GM18526 (cell line): ENCODE results near the gene TMEM242.

Experiments
- POLR2A ChIP-seq: IDR thresholded peaks from 3 replicates; pipeline ENCODE4 v1.6.1; 2011; ENCODE audit not compliant: insufficient read length; ENCODE audit errors: extremely low read depth

The TMEM242 gene

DNA sequence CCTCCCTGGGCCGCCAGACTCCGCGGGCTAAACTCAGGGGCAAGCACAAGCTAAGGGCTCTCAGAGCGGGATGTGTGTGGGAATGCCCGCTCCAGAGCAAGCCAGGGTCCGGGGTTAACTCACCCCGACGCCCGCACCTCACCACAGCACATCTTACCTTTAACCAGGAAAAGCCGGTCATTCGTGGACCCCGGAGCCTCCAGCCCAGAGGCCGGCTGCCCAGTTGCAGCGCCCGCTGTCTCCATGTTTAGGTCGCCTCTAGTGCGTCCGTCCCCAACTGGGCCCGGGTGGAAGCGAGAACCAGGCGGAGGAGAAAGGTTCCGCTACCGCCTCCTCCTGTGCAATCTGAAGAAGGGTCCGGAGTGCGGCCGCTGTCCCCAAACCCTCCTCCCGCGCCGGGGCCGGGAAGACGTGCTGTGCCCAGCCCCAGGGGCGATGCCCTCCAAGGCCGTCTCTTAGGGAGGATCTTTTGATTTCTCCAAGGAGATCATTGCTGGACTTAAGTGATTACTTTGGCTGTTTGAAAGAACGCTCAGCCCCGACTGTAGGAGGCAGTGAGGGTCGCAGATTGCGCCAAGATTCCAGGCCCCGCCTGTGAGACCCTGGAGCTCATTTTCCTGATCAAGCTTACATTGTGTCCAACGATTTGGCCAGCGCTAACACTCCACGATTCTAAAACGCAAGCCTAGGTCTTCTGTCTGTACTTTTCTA is at the start of gene TMEM242:
Gene TMEM242 (minus strand): TSS at position 265 of the 711 bp plus-strand sequence. CDS start 20 bp downstream, at position 245.
- peak; percentile 95 for TF ChIP-seq POLR2A

DNA sequence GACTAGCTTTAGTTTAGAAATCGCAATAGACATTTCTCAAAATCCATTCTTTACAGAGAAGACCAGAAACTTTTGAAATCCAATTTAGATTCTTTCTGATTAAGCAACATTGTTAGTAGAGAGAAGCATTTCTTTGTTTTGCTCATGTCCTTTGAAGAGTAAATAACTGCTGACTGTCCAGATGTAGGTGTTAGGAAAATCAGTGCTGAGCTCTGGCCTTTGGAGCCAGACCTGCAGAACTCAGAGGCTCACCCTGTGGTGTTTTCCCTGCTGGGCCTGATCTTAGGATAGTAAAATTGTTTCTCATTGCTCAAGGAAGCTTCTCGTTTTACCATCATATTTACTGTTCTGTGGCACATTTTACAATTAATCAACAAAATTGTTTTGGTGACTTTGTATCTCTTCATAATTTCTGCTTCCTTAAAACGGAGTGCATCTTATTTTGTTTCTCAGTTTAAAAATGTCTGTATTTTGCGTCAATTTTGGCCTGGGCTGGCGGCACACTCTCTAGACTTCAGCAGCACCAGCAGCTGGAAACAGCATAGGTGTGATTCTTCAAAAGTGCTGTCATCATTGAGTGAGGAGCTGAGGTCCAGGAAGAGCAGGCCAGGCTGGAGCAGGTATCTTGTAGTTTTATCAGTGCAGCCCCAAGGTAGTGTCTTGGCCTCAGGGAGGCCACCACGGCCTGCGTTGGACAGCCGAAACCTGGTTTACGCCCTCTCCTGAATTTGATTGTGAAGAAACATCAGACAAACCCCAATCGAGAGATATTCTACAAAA is 49.4 kb upstream of the TMEM242 start:
- no peak for TF ChIP-seq POLR2A

- no peak for TF ChIP-seq POLR2A
Measured at GRCh38 chr6:157370755-157371154, 47.4 kb upstream of the TMEM242 start.

- no peak for TF ChIP-seq POLR2A
Measured at GRCh38 chr6:157368359-157369049, 45.2 kb upstream of the TMEM242 start.

DNA sequence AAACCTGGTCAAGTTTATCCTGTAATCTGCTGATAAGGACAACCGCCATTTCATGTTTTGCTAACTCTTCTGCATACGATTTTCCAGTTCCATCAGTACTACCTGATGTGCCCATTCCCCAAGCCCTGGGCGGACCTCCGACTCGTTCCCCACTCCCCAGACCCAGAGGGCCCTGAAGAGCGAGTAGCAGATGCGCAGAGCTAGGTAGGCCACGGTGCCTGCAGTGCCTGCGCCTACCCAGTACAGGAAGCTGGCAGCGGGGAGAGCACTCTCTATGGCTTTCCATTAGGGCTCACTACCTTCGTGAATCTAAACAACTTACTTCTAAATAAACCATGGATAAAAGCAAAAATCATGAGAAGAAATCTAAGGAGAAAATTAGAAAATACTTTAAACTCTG is 43.3 kb upstream of the TMEM242 start:
- no peak for TF ChIP-seq POLR2A

- no peak for TF ChIP-seq POLR2A
Measured at GRCh38 chr6:157364705-157365104, 41.4 kb upstream of the TMEM242 start.

- no peak for TF ChIP-seq POLR2A
Measured at GRCh38 chr6:157361886-157362285, 38.6 kb upstream of the TMEM242 start.

DNA sequence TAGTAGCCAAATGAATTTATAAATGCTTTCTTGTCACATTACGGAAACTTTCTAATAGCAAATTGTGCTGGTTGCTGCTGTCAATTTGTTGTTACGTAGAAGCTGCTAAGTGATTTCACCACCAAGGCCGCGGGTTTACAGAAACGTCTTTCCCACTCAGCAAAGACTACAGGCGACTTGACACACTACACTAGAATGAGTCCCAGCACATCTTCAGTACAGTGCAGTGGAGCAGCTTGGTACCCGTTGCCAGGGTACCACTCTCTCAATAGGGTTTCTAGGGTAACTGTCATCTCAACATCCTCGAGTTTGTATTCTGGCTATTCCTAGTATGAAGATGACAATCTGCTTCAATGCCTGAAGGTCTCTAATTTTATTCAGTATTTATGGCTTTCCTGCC is 35.0 kb upstream of the TMEM242 start:
- no peak for TF ChIP-seq POLR2A

- TF ChIP-seq POLR2A, result no peak
Measured at GRCh38 chr6:157346373-157346772, 23.1 kb upstream of the TMEM242 start.

DNA sequence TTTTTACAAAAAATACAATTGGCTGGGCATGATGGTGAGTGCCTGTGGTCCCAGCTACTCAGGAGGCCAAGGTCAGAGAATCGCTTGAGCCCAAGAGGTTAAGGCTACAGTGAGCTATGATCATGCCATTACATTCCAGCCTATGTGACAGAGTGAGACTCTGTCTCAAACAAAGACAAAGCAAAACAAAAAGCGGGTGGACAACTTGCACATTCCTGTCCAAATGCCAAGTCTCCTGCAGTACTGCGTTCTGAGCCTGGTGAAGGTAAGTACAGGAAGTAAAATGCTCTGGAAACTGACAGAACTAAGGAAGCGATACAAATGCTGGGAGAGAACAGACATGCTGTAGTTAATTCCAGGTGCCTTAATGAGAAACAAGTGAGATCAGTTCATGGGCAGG is 20.4 kb upstream of the TMEM242 start:
- TF ChIP-seq POLR2A, result no peak

GRCh38 chr6:157339432-157339831 is 16.1 kb upstream of the TMEM242 start:
- no peak for TF ChIP-seq POLR2A

DNA sequence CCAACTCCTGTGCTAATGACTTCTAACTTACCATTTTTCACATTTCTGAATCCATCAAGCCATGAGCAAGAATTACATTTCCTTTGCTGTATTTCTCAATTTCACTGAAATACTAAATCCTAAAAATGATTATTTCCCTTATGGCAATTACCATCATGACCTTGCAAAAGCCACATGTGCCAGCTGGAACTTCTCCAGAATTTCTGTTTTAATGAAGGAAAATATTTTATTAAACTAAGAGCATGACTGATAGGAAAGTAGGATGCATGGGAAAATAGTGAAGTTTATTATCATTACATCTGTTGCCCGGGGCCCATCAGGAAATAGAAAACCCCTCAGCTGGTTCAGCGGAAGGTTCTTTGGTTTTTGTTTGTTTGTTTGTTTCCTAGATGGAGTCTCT is 14.4 kb upstream of the TMEM242 start:
- TF ChIP-seq POLR2A, result no peak

GRCh38 chr6:157335829-157336228 is 12.5 kb upstream of the TMEM242 start:
- TF ChIP-seq POLR2A, result no peak

- no peak for TF ChIP-seq POLR2A
Measured at GRCh38 chr6:157333956-157334355, 10.6 kb upstream of the TMEM242 start.

GRCh38 chr6:157333537-157333936 is 10.2 kb upstream of the TMEM242 start:
- no peak for TF ChIP-seq POLR2A

- TF ChIP-seq POLR2A, result no peak
Measured at GRCh38 chr6:157332813-157333212, 9.5 kb upstream of the TMEM242 start.
